ENCODE data around the gene RAG1.

The RAG1 gene

GRCh38 chr11:36622431-36623136, 54.8 kb downstream of the RAG1 start:
- no peak overlapping the region for H3K27ac ChIP-seq
- DNase-seq (ENCODE audit: low read depth, low spot score): no peak

DNA sequence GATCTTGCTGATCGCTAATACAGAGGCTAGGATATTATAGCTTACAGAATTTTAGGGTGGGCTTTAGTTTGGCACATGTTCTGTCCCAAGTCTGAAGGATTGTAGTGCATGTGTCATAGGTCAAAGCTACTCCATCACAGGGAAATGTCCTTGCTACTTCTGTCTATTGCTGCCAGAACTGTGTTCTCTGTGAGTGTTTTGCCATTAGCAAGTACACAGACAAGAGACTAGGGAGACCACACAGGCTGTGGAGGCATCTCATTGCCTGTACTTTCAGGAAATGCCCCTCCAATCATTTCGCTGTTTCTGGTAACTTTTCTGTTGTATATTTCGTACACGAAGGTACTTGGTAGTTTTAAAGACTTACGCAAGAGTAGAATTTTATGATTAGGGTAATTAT, 55.7 kb downstream of the RAG1 start:
- no peak for DNase-seq (ENCODE audit: low read depth, low spot score)
- no peak overlapping the region for H3K27ac ChIP-seq

DNA sequence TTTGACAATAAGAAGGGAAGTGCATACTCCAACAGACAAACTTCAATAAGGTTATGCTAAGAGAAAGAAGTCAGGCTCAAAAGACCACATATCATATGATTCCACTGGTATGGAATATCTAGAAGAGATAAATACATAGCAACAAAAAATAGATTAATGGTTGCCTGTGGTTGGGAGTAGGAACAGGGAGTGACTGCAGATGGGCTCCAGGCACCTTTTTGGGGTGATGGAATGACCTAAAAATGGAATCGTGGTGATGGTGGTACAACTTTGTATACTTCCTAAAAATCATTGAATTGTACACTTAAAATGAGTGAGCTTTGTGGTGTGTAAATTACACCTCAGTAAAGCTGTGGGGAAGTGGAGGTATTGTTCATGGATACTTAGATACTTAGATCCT, 59.2 kb downstream of the RAG1 start:
- no peak overlapping the region for H3K27ac ChIP-seq
- DNase-seq (ENCODE audit: low read depth, low spot score): no peak

GRCh38 chr11:36627471-36627870, 59.7 kb downstream of the RAG1 start:
- no peak for DNase-seq (ENCODE audit: low read depth, low spot score)
- no peak overlapping the region for H3K27ac ChIP-seq

DNA sequence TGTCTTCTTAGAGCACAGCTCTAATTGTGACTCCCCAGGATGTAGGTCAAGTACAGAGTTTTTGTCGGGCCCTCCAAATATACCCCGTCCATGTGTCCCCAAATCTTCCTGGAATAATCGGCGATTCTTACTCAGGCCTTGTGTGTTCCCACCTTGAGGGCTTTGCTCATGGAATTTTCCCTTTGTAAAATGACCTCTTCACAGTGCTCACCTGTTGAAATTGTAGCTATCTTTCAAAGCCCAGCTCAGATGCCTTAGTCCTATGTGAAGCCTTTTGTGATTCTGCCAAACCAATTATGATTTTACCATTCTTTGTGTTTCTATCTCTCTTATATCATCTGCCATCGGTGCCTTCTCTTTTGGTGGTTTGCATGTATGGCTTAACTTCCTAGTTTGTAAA, 60.3 kb downstream of the RAG1 start:
- H3K27ac ChIP-seq: no peak overlapping the region
- no peak for DNase-seq (ENCODE audit: low read depth, low spot score)

- H3K27ac ChIP-seq: no peak overlapping the region
- DNase-seq (ENCODE audit: low read depth, low spot score): no peak
Observed at GRCh38 chr11:36628765-36629244, 61.0 kb downstream of the RAG1 start.
